PFSK-1 (cell line): ENCODE results near the gene FPR3.

Experiments used
- POLR2AphosphoS5 ChIP-seq: IDR thresholded peaks from 2 replicates; pipeline ENCODE4 v1.6.1; 2012; ENCODE audit warnings: low read depth, mild to moderate bottlenecking, control low read depth, low read length, moderate library complexity
- TF ChIP-seq, protein P1 (sequence below), 2 experiments: IDR thresholded peaks; 2 replicates each; pipeline versions ENCODE4 v1.6.1 to v1.8.0; 2011 to 2012; ENCODE audit warnings: low read depth in 2 of 2, low read length in 2 of 2, control low read depth in 1 of 2, inconsistent platforms in 1 of 2, mild to moderate bottlenecking in 1 of 2, moderate library complexity in 1 of 2; ENCODE audit not compliant: insufficient read depth in 1 of 2

DNA sequence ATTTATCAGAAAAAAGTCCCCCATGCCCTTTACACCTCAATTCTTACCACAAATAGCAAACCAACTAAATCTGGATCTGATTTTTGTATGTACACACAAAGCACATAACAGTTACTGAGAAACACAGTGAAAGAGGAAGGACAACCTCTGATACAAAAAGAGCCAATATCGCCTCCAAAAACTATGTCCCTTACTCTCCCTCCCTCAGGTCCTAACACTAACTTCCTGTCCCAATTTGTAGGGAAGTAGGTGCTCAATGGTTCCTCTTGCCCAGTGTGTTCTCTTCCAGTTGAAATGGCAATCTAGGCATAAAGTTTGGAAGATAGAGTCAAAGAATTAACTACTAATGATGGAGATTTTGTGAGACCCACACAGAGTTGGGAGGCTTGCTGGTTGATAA, 15.8 kb upstream of the FPR3 start:
- no peak for TF ChIP-seq POLR2AphosphoS5
- TF ChIP-seq, protein P1, sequence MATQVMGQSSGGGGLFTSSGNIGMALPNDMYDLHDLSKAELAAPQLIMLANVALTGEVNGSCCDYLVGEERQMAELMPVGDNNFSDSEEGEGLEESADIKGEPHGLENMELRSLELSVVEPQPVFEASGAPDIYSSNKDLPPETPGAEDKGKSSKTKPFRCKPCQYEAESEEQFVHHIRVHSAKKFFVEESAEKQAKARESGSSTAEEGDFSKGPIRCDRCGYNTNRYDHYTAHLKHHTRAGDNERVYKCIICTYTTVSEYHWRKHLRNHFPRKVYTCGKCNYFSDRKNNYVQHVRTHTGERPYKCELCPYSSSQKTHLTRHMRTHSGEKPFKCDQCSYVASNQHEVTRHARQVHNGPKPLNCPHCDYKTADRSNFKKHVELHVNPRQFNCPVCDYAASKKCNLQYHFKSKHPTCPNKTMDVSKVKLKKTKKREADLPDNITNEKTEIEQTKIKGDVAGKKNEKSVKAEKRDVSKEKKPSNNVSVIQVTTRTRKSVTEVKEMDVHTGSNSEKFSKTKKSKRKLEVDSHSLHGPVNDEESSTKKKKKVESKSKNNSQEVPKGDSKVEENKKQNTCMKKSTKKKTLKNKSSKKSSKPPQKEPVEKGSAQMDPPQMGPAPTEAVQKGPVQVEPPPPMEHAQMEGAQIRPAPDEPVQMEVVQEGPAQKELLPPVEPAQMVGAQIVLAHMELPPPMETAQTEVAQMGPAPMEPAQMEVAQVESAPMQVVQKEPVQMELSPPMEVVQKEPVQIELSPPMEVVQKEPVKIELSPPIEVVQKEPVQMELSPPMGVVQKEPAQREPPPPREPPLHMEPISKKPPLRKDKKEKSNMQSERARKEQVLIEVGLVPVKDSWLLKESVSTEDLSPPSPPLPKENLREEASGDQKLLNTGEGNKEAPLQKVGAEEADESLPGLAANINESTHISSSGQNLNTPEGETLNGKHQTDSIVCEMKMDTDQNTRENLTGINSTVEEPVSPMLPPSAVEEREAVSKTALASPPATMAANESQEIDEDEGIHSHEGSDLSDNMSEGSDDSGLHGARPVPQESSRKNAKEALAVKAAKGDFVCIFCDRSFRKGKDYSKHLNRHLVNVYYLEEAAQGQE (IDR thresholded peaks at IDR 0.05; ENCODE audit: insufficient read depth in 1 of 2, low read depth in 2 of 2, low read length in 2 of 2): no peak
